GM19025 (cell line): ENCODE measurements around the gene HM13.
"Not testable (repeated sequence)": the region's sequence is repeated elsewhere in the genome, so short reads cannot be mapped to it uniquely, and the experiment has no call there.

Source experiments
- ATAC-seq: cut with Tn5 transposase; IDR thresholded peaks from one replicate; pipeline ENCODE4 v1.9.1; 2021; ENCODE audit warnings: mild to moderate bottlenecking, low read depth, moderate library complexity; ENCODE audit not compliant: unreplicated experiment

The HM13 gene

DNA sequence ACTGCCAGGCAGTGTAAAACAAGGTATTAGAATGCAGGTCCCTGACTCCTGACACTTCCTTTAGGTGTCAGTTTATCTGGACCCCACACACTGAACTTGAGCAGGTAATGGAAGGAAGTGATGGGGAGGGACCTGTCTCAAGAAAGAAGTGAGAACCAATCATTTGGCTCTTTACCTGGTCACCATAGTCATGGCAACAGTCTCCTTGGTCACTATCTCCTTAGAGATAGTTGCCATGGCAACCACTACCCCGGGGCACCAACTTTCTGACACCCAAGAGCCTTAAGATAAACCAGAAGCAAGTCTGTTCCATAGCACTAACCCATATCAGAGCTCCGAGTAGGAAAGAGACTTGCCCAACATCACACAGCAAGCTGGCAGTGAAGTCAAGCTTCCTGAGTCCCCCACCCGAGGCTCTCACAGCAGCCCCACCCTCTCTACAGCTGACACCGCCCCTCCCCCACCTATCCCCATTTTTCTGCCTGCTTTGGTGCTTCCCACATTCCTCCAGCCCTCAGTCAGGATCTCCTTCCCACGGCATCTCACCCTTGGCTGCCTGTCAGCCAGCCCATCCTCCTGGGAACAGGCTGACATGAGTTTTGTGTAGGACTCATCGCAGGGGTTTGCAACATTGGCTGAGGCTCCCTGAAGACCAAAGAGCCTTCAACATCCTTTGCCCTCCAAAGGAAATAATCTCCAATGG lies 16.3 kb upstream of the HM13 start:
- no peak for ATAC-seq

DNA sequence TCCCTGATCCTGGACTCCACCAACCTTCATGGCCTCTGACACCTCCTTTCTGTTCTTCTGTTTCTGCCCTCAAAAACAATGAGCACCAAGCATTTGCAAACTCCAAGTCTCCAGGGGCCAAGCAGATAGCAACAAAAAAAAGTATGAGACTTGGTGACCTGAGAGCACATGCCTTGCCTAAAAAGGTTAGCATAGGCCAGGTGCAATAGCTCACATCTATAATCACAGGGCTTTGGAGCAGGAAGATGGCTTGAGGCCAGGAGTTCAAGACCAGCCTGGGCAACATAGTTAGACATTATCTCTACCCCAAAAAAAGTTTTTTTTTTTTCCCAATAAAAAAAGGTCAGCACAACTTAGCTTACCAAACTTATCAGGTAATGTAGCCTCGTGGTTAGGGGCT lies 13.7 kb upstream of the HM13 start:
- no peak for ATAC-seq

DNA sequence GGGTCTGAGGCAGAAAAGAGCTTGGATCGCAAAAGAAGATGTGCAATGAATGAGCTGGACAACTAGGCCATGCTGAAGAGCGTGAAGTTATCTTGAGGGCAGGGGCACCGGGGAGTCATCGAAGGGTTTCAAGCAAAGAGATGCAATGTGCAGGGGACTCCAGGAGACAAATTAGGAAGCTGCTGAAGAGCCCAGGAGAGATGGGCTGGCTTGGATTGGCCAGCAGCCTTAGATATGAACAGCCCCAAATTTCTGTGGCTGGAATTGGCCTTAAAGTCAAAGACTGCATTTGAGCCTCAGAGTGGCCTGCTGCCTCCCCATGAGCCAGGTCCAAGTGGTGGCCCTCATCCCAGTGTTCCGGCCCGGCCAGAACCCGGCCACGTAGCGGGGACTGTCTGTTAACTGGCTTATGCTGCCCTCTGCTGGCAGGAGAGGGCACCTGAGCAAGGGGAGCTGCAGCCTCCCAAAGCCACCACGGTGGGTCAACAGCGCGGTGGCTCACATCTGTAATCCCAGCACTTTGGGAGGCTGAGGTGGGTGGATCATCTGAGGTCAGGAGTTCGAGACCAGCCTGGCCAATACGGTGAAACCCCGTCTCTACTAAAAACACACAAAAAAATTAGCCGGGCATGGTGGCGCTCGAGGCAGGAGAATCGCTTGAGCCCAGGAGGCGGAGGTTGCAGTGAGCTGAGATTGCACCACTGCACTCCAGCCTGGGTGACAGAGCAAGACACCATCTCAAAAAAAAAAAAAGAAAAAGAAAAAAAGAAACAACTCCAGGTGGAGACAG lies 11.2 kb upstream of the HM13 start:
- ATAC-seq: peak; percentile 94

DNA sequence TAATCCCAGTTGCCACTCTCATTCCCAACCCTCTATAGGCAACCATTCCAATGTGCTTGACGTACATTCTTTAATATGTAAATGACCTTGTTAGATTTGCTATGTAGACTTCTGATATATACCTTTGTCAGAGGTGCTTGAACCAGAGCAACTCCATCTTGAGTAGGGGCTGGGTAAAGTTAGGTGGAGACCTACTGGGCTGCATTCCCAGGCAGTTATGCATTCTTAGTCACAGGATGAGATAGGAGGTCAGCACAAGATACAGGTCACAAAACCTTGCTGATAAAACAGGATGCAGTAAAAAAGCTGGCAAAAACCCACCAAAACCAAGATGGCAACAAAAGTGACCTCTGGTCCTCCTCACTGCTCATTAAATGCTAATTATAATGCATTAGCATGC lies 8.3 kb upstream of the HM13 start:
- no peak for ATAC-seq

DNA sequence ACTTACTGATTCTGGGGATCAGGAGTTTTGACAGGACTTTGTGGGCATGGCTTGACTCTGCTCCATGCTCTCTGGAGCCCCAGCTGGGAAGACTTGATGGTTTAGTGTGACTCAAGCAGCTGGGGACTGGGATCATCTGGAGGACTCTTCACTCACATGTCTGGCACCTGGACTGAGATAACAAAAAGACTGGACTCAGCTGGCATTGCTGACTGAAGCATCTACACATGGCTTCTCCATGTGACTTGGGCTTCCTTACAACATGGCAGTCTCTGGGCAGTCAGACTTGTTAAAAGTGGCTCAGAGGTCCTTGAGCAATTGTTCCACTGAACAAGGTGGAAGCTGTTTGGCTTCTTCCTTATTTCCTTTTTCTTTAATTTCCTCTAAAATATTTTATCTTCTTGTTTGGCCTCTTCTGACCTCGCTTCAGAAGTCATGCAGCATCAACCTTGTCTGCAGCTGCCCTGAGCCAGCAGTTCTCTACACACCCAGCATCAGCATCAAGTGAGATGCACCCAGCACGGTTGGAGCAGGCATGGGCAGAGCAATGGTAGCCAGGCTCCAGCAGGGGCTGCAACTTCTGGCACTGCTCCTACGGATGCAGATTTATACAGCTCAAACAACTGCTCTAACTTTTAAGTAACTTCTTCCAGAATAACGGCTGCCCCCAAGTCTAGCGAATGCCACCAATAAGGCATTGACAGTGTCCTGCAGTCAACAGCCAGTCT lies 5.6 kb upstream of the HM13 start:
- ATAC-seq: no peak

DNA sequence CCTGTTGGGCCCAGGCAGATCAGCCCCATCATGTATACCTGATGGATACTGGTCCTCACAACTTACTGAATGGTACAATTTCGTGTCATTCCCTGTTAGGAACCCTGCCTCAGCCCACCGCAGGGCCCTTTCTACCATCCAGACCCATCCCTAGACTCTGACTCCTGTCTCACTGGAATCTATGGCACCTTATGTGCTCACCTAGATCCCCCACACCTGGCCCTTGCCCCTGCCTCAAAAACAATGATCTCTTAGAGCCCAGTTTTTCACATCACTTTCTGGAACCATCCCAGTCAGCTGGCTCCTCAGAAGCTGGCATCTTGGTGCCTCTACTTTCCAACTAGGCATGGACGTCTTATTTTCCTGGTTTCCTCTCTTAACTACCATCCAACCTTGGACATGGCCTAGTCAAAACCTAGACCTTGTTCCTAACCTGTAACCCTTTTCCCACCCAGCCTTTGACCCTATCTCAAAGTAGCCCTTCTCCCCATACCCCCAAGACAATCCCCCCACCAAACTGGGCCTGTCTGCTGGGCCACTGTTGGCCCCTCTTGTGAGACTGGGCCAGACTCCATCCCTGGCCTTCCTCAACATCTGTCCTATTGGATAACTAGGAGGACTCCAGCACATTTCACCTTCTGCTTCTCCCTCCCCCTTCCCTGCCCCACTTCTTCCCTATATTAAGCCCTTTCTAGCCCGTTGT lies 981 bp downstream of the HM13 start:
- ATAC-seq: no peak

DNA sequence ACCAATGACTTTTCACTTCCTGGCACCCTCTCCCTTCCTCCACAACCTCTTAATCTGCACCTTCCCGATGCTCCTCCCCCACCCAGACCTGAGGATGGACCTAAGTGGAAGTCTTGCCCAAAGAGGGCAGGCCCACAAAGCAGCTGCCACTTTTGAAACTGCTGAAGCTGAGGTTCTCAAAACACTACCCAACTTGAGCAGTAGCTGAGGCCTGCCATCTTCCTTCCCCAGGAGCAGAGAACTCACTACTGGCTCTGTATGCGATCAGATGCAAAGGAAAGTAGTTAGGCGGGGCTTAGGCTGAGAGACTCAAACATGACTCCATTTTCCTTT lies 1.5 kb downstream of the HM13 start:
- no peak for ATAC-seq

DNA sequence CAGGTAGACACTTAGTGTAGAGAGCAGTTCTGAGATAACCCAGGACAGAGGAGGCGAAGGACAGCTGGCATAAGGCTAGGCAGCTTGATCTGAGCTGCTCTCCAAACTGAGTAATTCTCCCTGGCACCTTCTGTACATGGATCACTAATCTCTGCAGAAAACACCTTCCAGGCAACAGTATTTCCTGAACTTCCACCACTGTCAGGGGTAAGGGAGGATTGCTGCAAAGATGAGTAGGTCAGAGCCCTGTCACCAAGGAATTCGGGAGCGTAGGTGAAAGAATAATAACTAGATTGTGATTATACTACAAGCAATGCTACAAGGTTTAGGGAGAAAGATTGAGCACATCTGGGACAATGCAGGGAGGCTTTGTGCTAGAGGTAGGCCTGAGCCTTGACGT lies 1.9 kb downstream of the HM13 start:
- ATAC-seq: no peak

DNA sequence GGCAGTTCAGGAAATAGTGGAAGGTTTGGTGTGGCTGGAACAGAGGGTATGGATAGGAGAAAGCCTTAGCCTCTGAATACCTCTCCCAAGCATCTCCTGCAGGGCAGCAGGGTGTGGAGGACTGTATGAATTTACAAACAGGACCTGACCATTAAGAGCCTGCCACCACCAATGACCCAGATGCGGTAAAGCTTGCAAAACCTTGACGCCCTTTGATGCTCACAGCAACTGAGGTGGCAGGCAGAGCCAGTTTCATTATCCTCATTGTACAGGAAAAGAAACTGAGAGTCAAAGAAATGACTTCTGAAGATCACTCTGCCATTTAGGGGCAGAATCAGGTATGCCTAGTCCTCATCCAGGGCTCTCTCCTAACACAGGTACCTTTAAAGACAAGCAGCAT lies 2.4 kb downstream of the HM13 start:
- ATAC-seq: no peak

DNA sequence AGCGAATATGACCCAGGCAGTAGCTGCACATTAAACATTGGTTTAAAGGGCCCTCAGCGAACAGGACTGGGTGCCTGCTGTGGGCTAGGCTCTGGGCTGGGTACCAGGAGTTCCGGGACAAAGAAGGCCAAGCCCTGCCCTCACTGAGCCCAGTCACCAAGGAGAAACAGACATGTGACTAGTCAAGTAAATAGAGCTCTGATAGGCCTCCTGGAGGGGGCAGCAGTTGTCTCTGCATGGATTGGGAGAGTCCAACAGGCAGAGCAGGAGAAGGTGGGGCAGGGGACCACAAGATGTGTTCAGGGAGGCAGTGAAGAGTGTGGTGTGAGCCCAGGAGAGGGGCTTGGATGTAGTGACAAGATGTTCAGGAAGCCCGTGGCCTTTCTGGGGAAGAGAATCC lies 3.1 kb downstream of the HM13 start:
- no peak for ATAC-seq

DNA sequence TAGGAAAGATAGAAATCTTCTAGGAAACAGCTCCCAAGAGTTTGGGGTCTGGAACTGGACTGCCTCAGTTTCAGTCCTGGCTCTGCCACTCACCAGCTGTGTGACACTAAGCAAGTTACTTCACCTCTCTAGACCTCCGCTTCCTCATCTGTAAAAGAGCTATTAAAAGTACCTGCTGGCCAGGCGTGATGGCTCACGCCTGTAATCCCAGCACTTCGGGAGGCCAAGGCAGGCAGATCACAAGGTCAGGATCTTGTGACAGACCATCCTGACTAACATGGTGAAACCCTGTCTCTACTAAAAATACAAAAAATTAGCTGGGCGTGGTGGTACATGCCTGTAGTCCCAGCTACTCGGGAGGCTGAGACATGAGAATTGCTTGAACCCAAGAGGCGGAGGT lies 7.0 kb downstream of the HM13 start:
- ATAC-seq: not testable (repeated sequence)

DNA sequence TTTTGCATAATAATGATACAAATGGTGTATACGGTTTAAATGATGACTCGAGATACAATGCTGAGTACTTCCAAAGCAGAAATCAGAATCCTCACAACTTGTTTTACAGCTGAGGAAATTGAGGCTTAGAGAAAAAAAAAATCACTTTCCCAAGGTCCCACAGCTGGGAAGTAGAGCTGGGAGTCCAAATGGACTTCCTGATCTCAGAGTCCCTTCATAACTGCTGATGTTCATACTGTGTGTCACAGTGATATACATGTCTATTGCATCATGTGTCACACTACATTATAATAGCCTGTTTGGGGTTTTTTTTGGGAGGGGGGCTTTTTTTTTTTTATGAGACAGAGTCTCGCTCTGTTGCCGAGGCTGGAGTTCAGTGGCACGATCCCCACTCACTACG lies 8.5 kb downstream of the HM13 start:
- ATAC-seq: no peak

DNA sequence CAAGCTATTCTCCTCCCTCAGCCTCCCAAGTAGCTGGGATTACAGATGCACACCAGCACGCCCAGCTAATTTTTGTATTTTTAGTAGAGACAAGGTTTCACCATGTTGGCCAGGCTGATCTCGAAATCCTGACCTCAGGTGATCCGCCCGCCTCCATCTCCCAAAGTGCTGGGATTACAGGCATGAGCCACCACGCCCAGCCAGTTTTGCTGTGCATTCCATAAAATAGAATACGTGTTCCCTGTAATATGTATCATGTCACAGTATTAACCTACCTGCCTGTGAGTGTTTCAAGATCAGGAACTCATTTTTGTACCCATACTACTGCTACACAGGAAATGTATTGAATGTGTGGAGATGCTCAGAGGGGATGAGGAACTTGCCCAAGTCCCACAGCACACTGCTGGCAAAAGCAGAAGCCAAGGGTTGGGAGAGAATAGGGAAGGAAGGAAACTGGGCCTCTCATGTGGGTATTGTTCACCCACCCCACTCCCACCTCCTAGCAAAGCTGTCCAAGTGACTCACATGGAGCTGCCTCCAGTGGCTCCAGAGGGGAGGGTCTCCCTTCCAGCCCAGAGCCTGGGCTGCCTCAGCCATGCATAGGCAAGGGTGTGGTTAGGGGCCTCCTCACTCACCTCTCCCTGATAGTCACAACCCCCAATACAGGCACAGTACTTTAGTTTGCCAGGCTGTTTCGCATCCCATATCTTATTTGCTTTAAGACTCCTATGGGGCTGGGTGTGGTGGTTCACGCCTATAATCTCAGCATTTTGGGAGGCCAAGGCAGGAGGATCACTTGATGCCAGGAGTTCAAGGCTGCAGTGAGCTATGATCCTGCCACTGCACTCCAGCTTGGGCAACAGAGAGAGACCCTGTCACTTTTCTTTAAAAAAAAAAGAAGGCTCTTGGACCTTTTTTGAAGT lies 9.4 kb downstream of the HM13 start:
- no peak for ATAC-seq

DNA sequence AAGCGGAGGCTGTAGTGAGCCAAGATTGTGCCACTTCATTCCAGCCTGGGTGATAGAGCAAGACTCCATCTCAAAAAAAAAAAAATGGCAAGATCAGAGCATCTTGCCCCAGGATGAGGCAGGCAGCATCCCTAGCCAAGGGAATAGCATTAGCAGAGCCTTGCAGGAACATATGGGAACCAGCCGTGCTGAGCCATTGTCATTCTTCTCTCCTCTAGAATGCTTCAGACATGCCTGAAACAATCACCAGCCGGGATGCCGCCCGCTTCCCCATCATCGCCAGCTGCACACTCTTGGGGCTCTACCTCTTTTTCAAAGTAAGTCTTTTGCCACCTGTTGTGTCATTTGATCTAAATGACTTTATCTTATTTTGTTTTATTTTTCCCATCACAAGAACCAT lies 13.0 kb downstream of the HM13 start:
- ATAC-seq: no peak

DNA sequence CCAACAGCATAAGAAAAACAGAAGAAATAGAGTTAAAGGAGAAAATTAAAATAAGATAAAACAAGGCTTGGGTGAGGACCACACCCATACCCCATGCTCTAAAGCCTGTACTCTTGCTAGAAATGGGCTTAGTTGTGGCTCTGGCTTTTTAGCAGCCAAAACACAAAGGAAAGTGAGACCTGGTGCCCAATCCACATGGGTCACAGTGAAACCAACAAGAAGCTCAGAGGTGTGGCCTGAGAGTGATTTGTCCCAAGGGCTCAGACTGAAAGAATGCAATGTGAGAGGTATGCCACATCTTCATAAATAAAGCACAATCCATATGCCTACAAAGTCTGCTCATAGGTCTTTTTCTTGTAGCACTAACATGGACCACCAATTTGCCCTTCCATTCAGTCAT lies 21.1 kb downstream of the HM13 start:
- no peak for ATAC-seq

DNA sequence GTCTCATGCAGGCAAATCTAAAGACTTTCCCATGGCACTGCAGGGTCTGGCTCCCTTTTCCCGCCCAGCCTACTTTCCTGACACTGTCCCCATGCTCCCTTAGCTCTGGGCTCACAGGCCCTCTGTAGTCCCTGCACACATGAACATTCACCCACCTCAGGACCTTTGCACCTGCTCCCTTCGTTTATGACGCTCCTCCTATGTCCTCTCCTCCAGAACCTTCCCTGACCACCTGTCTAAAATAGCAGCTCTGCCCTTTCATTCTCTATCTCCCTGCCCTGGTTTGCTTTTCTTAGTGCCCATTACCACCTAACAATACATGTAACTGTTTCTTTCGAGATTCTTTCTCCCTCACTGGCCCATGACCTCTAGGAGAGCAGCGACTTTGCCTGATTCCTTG lies 22.3 kb downstream of the HM13 start:
- ATAC-seq: no peak

DNA sequence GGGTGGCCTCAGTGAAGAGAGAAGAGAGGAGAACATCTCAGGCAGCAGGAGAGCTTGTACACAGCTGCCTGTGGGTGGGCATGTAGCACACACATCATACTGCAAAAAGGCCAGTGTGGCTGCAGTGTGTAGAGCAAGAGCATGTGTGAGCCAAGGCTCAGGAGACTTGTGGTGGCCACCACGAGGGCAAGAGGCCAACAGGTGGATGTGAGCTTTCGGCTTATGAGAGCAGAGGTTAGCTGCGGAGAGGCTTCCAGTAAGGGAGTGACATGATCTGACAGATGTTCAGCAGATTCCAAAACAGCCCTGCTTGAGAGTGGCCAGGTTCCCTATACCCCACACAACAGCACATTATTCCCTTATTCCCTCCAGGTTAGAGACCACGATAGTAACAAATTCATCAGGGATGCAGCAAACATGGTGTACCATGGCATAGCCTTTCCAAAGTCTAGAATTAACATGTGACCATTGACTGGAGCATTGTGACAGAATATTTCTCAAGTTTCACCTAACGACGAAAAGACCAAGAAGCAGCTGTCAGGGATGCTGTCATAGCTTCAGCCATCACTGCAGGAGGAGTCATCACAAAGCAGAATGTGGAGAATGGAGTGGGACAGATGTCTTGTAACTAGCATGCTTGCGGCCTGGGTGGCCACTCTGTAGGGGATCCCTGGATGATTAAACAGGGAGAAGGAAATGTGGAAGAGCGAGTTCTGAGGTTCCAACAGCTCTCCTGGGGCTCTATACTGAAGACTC lies 23.1 kb downstream of the HM13 start:
- ATAC-seq: no peak

DNA sequence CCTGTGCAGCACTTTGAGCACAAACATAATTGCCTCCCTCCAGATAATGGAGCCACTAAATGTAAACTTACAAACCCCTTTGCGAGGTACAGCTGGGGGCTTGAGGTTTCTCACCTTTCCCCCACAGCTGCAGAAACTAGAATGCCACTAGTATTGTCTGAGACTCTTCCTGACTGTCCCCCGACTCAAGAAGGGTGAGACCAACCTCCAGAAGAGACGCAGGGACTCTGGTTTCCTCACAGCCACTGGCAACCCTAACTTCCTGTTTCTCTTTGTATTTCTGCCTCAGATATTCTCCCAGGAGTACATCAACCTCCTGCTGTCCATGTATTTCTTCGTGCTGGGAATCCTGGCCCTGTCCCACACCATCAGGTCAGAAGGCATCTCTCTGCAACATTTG lies 23.6 kb downstream of the HM13 start:
- ATAC-seq: no peak

DNA sequence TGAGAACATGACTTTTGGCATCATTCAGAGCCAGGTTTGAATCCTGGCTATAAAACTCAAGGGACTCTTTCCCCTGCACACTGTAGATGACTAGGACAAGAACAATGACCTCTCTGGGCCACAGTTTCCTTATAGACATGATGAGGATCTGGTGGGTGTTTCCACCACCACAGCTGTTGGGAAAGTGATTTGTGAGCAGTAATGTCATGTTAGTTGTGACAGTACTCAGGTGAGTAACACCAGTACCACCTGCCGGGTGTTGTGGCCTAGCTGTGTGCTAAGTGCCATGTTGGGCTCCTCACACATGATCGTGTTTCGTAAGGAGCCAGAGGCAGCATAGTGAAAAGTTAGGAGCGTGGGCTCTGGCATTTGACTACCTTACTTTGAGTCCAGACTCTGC lies 24.1 kb downstream of the HM13 start:
- ATAC-seq: no peak
